GM18873 (cell line): ENCODE results near the gene CAMK1.

Experiments used
- ATAC-seq: cut with Tn5 transposase; IDR thresholded peaks from one replicate; pipeline ENCODE4 v1.9.1; 2021; ENCODE audit warnings: mild to moderate bottlenecking, moderate library complexity, moderate number of reproducible peaks; ENCODE audit not compliant: unreplicated experiment, low FRiP score

Gene CAMK1

DNA sequence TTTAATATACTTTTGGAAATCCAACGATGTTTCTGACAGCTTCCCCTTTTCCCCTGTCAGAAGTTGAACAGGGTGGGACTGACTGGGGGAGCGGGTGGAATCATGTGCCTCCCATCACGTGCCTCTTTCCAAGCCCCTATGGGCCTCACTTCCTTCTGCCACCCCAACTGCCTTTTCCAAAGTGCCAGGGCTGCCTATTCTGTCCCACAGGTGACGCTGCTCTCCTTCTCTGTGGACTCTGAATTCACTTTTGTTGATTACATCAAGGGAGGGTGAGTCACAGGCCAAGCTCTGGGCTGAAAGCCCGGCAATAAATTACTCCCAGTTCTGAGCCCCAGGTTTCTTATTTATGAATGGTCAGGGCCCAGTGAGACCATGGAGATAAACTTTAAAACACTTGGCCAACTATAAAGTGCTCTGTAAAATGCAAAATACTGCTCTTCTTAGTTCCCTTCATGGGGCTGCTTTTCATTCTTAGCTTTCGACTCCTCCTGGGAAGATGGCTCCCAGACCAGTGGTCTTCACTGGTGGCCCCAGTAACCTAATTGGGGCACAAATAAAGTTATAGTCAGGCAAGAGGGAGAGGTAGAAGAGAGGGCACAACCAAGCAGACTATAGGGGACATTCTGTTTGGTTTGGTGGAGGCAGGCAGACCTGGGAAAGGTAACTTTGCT is 53.8 kb downstream of the CAMK1 start:
- ATAC-seq: no peak

DNA sequence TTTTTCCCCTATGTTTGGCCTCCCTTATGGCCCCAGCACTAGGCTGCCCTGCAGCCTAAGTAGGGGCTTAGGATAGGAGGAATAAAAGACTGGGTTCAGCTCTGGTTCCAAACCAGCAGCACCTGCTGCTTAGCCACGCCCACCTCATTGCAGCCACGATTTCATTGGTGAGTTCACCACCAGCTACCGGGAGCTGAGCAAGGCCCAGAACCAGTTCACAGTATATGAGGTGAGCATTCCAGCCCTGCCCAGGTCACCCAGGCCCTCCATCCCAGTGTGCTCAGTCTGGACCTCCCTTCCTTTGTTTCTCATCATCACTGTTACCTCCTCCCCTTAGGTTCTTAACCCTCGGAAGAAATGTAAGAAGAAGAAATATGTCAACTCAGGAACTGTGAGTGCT is 54.6 kb downstream of the CAMK1 start:
- ATAC-seq: no peak

DNA sequence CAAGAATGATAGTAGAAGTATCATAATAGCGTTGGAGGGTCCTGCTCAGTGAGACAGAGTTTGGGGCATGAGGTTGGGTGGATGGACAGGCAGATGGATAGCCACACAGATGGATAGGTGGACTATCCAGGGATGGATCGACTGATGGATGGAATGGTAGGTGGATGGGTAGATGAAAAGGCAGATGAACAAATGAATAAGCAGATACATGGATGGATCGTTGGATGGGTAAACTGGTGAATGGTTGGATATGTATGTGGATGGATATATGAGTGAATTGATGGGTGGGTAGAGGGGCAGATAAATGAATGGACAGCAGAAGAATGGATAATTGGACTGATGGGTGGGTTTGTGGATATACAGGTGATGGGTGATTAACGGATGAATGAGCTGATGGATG is 56.6 kb downstream of the CAMK1 start:
- ATAC-seq: no peak

DNA sequence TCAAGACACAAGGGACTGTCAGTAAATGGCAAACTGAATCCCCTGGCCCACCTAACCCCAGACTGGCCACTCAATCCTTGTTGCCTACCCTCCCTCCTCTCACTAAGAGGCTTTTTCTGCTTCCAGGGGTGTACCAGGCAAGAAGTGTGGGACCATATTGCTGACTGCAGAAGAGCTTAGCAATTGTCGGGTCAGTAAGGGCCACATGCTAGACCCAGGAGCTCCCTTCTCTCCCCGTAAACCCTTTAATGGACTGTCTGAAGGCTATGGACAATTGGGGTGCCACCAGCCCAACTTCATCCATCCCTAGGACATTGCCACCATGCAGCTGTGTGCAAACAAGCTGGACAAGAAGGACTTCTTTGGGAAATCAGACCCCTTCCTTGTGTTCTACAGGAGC is 57.3 kb downstream of the CAMK1 start:
- ATAC-seq: no peak

DNA sequence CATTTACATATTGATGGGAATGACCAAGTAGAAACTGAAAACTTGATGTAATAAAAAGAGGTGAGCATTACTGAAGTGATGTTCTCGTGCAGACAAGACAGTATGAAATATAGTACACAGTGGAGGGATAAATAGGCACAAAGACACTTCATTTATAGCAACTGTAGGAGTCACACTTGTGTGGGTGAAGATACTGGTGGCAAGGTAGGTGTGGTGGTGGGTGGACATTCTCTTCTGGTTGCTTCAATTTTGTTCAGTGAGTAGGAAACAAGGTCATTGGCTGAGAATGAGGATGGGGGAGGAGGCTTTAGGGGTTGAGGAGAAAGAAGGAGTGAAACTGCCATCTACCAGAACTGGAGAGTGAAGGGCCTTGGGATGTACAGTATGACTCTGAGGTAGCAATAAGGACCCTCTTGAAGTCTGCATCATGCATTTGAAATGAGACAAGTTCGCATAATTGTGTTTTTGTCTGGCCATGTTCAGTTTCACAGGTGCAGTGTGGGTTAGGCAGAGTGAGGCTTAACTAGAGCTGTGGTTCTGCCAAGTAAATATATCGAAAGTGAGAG is 59.5 kb downstream of the CAMK1 start:
- ATAC-seq: no peak
